ENCODE measurements around the gene HMG20A. TPM values are rescaled to one million over a fixed set of nuclear protein-coding genes. Genes with fewer than 3 reads are reported as not detected.

HMG20A gene
- total RNA-seq, 2 donors from 2014 or later: 49.8 to 58.2 TPM

GRCh38 chr15:77496715-77497109 is 76.0 kb downstream of the HMG20A start:
- WGBS, 2 experiments (ENCODE audit: insufficient coverage in 1 of 2, insufficient read length in 1 of 2): 17 to 40% methylated on average over 6 to 16 of the region's 16 CpGs
- Histone ChIP-seq H3K9me3 (ENCODE audit: control insufficient read depth, low read length) (no peaks in the 10 kb centered on the region), H3K4me1 (ENCODE audit: control insufficient read depth, insufficient read depth, low read length) (peaks cover 14% of the 10 kb centered on the region), H3K4me3 (ENCODE audit: low read length) (no peak overlapping the region), H3K36me3 (ENCODE audit: control insufficient read depth, insufficient read depth, low read length) (peaks cover 4% of the 10 kb centered on the region), H3K9ac (ENCODE audit: extremely low read depth, low read length, poor library complexity, severe bottlenecking) (no peak overlapping the region), H3K27me3 (ENCODE audit: control insufficient read depth, insufficient read depth, low read length, poor library complexity, severe bottlenecking) (no peaks in the 10 kb centered on the region), H3K27ac (ENCODE audit: low read depth, low read length) (peak overlapping the region; percentile 91)
- no peaks in the 10 kb centered on the region for H3K27me3 Mint-ChIP-seq (ENCODE audit: insufficient read depth)
- H3K9me3 Mint-ChIP-seq: no peaks in the 10 kb centered on the region
- peaks cover 50% of the 10 kb centered on the region for H3K4me1 Mint-ChIP-seq
- peak overlapping the region; percentile 53 for H3K27ac Mint-ChIP-seq
- H3K36me3 Mint-ChIP-seq (ENCODE audit: low read depth): peaks cover 6% of the 10 kb centered on the region
- TF ChIP-seq CTCF (conservative IDR thresholded peaks at IDR 0.05): peak; percentile 98
- H3K4me3 Mint-ChIP-seq: no peak overlapping the region
- peak; percentile 96 for DNase-seq

GRCh38 chr15:77497110-77497737 is 76.5 kb downstream of the HMG20A start:
- H3K9me3 Mint-ChIP-seq: no peaks in the 10 kb centered on the region
- H3K4me1 Mint-ChIP-seq: peaks cover 50% of the 10 kb centered on the region
- H3K4me1 ChIP-seq (ENCODE audit: control insufficient read depth, insufficient read depth, low read length): peaks cover 14% of the 10 kb centered on the region
- H3K36me3 Mint-ChIP-seq (ENCODE audit: low read depth): peaks cover 5% of the 10 kb centered on the region
- no peaks in the 10 kb centered on the region for H3K27me3 ChIP-seq (ENCODE audit: control insufficient read depth, insufficient read depth, low read length, poor library complexity, severe bottlenecking)
- 70 to 72% methylated on average over 6 to 7 of the region's 7 CpGs for WGBS, 2 experiments (ENCODE audit: insufficient coverage in 1 of 2, insufficient read length in 1 of 2)
- H3K27ac Mint-ChIP-seq: peak overlapping the region; percentile 53
- H3K4me3 Mint-ChIP-seq: no peak overlapping the region
- DNase-seq: peak; percentile 73
- peak; percentile 28 for TF ChIP-seq CTCF (conservative IDR thresholded peaks at IDR 0.05)
- no peak overlapping the region for H3K4me3 ChIP-seq (ENCODE audit: low read length)
- peaks cover 4% of the 10 kb centered on the region for H3K36me3 ChIP-seq (ENCODE audit: control insufficient read depth, insufficient read depth, low read length)
- H3K27me3 Mint-ChIP-seq (ENCODE audit: insufficient read depth): no peaks in the 10 kb centered on the region
- H3K9ac ChIP-seq (ENCODE audit: extremely low read depth, low read length, poor library complexity, severe bottlenecking): no peak overlapping the region
- H3K27ac ChIP-seq (ENCODE audit: low read depth, low read length): peak overlapping the region; percentile 91
- H3K9me3 ChIP-seq (ENCODE audit: control insufficient read depth, low read length): no peaks in the 10 kb centered on the region

- Histone ChIP-seq H3K4me3 (ENCODE audit: low read length) (no peak overlapping the region), H3K36me3 (ENCODE audit: control insufficient read depth, insufficient read depth, low read length) (peaks cover 4% of the 10 kb centered on the region), H3K9me3 (ENCODE audit: control insufficient read depth, low read length) (no peaks in the 10 kb centered on the region), H3K9ac (ENCODE audit: extremely low read depth, low read length, poor library complexity, severe bottlenecking) (no peak overlapping the region), H3K27ac (ENCODE audit: low read depth, low read length) (no peak overlapping the region), H3K27me3 (ENCODE audit: control insufficient read depth, insufficient read depth, low read length, poor library complexity, severe bottlenecking) (no peaks in the 10 kb centered on the region), H3K4me1 (ENCODE audit: control insufficient read depth, insufficient read depth, low read length) (peaks cover 14% of the 10 kb centered on the region)
- WGBS, 2 experiments (ENCODE audit: insufficient coverage in 1 of 2, insufficient read length in 1 of 2): 78 to 85% methylated on average over 3 to 6 of the region's 6 CpGs
- Mint-ChIP-seq H3K9me3 (no peaks in the 10 kb centered on the region), H3K36me3 (ENCODE audit: low read depth) (peaks cover 5% of the 10 kb centered on the region), H3K4me1 (peaks cover 50% of the 10 kb centered on the region), H3K27ac (no peak overlapping the region), H3K4me3 (no peak overlapping the region), H3K27me3 (ENCODE audit: insufficient read depth) (no peaks in the 10 kb centered on the region)
- no peak for DNase-seq
- TF ChIP-seq CTCF (conservative IDR thresholded peaks at IDR 0.05): no peak
Measured at GRCh38 chr15:77497942-77498361, 77.3 kb downstream of the HMG20A start.
